ENCODE measurements around the gene LTBP4. TPM values are rescaled to one million over a fixed set of nuclear protein-coding genes. Genes with fewer than 3 reads are reported as not detected.

The LTBP4 gene
- total RNA-seq, 1 experiment from 2014 or later, result 26.5 TPM

DNA sequence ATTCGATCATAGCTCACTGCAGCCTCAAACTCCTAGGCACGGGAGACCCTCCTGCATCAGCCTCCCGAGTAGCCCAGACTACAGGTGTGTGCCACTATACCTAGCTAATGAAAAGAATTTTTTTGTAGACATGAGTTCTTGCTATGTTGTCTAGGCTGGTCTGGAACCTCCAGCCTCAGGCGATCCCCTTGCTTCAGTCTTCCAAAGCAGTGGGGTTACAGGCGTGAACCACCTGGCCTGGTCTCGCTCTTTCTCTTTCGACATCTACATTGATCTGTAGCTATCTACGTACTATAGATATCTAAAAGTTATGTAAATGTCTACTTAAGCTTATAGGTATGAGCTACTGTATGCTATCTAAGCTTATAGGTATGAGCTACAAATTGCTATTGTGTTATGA lies 56.9 kb downstream of the LTBP4 start:
- H3K36me3 ChIP-seq, result no peaks in the 10 kb centered on the region
- DNase-seq, result no peak
- no peaks in the 10 kb centered on the region for H3K9me3 ChIP-seq
- no peaks in the 10 kb centered on the region for H3K27me3 ChIP-seq
- no peak overlapping the region for H3K4me3 ChIP-seq

DNA sequence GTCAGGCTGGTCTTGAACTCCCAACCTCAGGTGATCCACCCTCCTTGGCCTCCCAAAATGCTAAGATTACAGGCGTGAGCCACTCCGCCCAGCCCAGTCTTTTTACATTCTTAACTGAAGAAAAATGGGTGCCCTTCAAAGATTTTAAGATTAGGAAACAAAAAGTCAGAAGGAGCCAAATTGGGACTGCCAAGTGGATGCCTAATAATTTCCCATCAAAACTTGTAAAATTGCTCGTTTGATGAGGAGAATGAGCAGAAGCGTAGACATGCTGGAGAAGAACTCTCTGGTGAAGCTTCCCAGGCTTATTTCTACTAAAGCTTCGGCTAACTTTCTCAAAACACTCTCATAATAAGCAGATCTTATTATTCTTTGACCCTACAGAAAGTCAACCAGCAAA lies 57.9 kb downstream of the LTBP4 start:
- no peaks in the 10 kb centered on the region for H3K27me3 ChIP-seq
- H3K36me3 ChIP-seq, result no peaks in the 10 kb centered on the region
- H3K4me3 ChIP-seq, result no peak overlapping the region
- no peak for DNase-seq
- no peaks in the 10 kb centered on the region for H3K9me3 ChIP-seq

DNA sequence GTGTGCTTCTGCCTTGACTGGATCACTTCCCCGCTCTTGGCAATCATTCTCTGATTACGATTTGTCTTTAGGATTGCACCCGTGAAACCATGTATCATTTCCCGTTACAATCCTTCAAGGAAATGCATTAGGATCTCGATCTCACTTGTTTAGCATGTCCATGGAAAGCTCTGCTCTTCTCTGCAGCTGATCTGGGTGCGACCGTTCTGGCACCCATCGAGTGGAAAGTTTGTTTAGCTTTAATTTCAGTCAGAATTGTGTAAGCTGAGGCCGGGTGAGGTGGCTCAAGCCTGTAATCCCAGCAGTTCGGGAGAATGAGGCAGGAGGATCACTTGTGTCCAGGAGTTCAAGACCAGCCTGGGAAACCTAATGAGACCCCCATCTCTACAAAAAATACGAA lies 58.4 kb downstream of the LTBP4 start:
- no peaks in the 10 kb centered on the region for H3K36me3 ChIP-seq
- H3K27me3 ChIP-seq, result no peaks in the 10 kb centered on the region
- H3K4me3 ChIP-seq, result no peak overlapping the region
- no peak for DNase-seq
- H3K9me3 ChIP-seq, result no peaks in the 10 kb centered on the region

DNA sequence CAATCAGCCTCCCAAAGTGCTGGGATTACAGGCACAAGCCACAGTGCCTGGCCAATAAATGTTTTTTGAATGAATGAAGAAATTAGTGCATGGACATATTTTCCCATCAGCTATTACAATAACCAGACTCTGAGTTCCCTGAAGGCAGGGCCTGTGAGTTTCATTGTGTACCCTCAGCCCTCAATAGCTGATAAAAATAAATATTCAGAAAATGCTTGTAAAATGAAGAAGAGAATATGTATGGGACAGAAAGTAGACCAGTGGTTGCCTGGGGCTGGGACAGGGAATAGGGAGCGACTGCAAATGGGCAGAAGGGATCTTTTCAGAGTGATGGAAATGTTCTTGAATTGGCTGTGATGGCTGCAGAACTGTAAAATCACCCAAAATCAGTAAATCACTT lies 60.4 kb downstream of the LTBP4 start:
- no peaks in the 10 kb centered on the region for H3K27me3 ChIP-seq
- H3K4me3 ChIP-seq, result no peak overlapping the region
- peaks cover under 1% of the 10 kb centered on the region for H3K36me3 ChIP-seq
- H3K9me3 ChIP-seq, result no peaks in the 10 kb centered on the region
- DNase-seq, result no peak

DNA sequence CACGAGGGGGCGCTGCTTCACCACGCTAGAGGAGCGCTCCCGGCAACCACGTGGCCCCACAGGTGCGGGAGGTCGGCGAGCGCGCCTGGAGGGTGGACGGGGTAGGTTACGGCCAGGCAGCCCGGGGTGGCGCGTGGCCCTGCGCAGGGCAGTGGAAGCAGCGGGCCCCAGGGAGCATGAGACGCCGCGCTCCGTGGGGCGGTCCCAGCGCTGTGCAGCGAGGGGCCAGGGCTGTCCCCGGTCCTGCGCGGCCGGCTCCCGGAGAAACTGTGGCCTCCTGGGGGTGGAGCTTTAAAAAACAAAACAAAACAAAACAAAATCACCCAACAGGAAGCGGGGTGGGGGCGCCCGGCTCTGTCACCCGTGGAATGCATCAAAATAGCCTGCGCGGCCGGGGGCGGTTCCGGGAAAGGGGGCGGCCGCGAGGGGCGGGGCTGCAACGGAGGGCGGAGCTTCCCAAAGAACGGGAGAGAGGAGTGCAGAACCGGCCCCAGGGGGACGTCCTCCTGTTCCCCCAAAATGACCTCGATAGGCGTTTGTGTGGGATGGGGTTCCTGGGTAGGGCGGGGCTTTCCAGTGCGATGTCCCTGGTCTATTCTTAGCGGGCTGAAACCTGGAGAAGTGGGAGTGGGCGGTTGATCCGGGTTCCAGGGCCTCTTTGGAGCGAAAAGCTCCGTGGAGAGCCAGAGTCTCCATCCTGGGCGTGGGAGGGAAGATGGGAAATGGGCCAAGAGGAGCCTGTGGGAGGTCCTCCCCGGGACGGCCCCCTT lies 61.9 kb downstream of the LTBP4 start:
- no peaks in the 10 kb centered on the region for H3K27me3 ChIP-seq
- peak overlapping the region; percentile 60 for H3K4me3 ChIP-seq
- H3K9me3 ChIP-seq, result no peaks in the 10 kb centered on the region
- peak; percentile 89 for DNase-seq
- H3K36me3 ChIP-seq, result peaks cover 16% of the 10 kb centered on the region

DNA sequence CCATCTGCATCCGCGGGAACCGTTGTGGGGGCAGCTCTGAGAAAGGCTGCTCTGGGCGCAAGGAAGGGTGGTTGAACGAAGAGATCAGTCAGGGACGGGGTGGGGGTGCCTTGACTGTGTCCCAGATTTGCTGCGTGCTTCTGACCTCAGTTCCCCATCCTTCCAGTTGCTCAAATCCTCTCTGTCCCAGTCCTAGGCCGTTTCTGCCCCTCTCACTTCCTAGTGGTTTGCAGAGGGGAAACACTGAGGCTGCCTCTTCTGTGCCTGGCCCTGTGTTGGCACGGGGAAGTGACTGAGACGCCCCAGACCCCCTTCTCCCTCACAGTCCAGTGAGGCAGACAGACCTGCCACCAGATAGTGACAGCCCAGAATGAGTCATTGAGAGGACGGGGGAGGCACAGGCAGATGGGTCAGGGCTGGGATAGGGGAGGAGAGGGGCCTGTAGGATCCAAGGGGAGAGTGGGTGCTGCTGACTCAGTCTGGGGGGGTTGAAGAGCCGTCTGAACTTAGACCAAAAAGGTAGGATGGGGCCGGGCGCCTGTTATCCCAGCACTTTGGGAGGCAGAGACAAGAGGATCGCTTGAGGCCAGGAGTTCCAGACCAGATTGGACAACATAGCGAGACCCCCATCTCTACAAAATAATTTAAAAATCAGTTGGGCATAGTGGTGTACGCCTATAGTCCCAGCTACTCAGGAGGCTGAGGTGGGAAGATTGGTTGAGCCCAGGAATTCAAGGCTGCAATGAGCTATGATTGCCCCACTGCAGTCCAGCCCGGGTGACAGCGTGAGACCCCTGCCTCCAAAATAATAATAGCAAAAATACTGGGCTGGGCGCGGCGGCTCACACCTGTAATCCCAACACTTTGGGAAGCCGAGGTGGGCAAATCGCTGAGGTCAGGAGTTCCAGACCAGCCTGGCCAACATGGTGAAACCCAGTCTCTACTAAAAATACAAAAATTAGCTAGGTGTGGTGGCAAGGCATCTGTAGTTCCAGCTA lies 62.8 kb downstream of the LTBP4 start:
- Histone ChIP-seq H3K27me3 (no peaks in the 10 kb centered on the region), H3K9me3 (no peaks in the 10 kb centered on the region), H3K4me3 (peak overlapping the region; percentile 60), H3K36me3 (peaks cover 25% of the 10 kb centered on the region)
- peak; percentile 49 for DNase-seq

DNA sequence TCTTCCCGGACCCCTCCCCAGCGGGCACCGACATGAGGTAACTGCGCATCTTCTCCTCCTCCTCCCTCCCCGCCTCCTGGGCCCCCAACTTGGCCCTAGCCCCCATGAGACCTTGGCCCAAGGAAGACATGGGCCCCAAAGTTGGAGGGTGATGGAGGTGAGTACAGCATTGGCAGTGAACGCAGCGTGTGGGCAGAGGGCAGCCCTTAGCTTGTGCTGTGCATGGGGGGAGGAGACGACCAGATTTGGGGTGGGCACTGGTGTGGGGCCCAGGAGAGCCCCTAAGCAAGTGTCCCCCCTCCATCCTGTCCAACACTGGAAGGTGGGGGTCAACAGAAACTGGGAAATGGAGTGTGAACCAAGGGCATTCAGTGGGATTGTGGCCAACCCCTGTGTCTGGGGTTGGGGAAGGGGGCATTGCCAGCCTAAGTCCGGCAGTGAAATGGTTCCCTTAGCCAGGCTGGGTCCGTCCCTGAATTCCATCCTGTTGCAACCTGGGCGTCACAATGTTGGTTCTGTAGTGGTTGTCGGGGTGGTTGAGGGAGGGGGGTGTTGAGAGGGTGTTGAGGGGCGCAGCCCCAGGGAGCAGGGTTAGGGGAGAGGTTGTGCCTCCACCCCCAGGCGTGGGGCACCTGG lies 65.8 kb downstream of the LTBP4 start:
- no peaks in the 10 kb centered on the region for H3K27me3 ChIP-seq
- H3K36me3 ChIP-seq, result peaks cover 54% of the 10 kb centered on the region
- no peak overlapping the region for H3K4me3 ChIP-seq
- no peaks in the 10 kb centered on the region; the same call in 1 of the 2 replicates for H3K9me3 ChIP-seq
- no peak for DNase-seq

DNA sequence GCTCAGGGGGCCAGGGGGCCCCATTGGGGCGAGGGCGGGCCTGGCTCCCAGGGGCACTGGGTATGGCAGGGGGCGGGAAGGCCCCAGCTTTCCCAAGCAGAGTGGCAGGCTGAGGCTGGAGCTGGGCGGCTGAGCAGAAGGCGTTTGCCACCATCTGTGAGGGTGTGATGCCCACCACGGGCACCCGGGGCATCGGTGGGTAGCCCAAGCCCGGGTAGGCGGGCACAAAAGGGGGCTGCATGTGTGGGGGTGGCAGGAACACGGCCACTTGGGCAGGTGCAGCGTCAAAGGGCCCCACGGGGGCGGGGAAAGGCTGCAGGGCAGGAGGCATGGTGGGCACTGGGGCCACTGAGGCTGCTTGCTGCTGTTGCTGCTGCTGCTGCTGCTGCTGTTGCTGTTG lies 66.4 kb downstream of the LTBP4 start:
- DNase-seq, result no peak
- Histone ChIP-seq H3K36me3 (peaks cover 61% of the 10 kb centered on the region), H3K27me3 (no peaks in the 10 kb centered on the region), H3K4me3 (no peak overlapping the region), H3K9me3 (no peaks in the 10 kb centered on the region; the same call in 1 of the 2 replicates)

DNA sequence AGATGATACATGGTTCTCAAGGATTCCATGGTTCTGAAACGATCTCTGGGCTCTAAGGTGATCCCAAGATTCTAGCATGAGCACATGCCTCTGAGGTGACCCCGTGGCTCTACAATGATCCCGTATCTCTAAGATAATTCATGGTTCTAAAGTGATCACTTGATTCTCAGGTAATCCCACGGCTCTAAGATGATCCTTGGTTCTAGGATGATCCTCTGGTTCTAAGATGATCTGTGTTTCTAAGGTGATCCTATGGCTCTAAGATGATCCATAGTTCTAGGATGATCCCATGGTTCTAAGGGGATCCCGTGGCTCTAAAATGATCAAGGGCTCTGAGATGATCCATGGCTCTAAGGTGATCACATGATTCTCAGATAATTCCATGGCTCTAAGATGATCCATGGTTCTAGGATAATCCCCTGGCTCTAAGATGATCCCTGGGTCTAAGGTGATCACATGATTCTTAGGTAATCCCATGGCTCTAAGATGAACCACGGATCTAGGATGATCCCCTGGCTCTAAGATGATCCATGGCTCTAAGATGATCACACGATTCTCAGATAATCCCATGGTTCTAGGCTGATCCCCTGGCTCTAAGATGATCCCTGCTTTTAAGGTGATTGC lies 67.9 kb downstream of the LTBP4 start:
- Histone ChIP-seq H3K4me3 (no peak overlapping the region), H3K36me3 (peaks cover 76% of the 10 kb centered on the region), H3K27me3 (no peaks in the 10 kb centered on the region), H3K9me3 (no peaks in the 10 kb centered on the region; the same call in 1 of the 2 replicates)
- DNase-seq, result no peak

DNA sequence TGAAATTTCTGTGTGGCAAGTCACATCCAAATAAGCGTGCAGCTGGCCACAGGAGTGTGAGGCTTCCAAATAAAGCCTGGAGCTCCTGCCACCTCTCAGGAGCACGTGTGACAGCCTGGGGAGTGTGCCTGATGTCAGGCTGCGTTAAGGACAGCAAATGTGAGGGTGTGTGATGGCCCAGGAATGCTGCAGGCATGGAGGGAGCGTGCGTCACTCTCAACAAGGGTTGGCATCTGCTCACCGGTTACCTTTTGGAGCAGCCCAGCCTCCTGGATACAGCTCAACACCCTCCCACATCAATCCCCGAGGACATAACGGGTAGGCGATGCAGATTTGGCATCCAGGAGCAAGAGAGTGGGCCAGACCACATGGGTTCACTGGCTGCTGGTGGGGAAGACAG lies 70.2 kb downstream of the LTBP4 start:
- Histone ChIP-seq H3K9me3 (no peaks in the 10 kb centered on the region; the same call in 1 of the 2 replicates), H3K4me3 (no peak overlapping the region), H3K27me3 (no peaks in the 10 kb centered on the region), H3K36me3 (peaks cover 86% of the 10 kb centered on the region)
- DNase-seq, result no peak

DNA sequence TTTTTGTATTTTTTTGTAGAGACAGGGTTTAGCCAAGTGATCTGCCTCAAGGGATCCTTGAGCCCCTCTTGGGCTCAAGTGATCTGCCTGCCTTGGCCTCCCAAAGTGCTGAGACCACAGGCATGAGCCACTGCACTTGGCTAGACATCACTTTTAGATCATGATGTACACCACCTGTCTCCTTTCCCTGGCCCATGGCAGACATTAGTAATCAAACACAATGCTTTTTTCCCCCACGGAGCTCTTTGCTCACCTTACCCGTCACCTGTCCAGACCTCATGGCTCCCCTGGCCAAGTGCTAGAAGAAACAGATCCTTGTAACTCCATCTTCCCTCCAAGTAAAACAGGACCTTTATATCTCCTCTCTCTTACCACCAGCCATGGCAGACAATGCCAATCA lies 70.9 kb downstream of the LTBP4 start:
- no peak for DNase-seq
- peaks cover 85% of the 10 kb centered on the region for H3K36me3 ChIP-seq

DNA sequence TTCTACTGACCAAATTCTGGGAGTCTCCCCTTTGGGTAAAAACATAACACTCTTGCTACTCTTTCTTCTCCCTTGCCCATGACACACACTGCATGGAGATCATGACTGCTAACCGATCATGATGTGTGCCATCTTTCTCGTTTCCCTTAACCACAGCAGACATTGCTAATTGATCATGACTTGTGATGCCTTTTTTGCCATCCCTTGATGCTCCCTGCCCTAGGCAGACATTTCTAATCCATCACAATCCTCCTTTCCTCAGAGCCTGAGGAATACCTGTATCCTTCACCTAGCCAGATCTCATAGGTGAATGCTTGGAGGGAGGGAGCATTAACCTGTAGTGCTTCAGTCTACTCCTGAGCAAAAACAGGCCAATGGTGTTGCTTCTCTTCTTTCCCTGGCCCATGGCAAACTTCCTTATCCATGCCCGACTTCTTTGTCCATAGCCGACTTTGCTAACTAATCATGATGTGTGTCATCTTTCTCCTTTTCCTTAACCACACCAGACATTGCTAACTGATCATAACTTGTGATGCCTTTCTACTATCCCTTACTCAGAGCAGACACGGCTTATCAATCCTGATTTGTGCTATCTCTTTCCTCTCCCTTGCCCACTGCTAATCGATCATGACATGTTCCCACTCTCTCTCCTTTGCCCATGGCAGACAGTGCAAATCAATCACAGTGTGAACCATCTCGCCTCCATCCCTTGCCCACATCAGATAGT lies 71.6 kb downstream of the LTBP4 start:
- Histone ChIP-seq H3K36me3 (peaks cover 85% of the 10 kb centered on the region), H3K9me3 (no peaks in the 10 kb centered on the region; the same call in 1 of the 2 replicates), H3K27me3 (no peaks in the 10 kb centered on the region), H3K4me3 (no peak overlapping the region)
- DNase-seq, result no peak

More for the DNA sequence above, 70.9 kb downstream of the LTBP4 start:
- H3K9me3 ChIP-seq, result no peaks in the 10 kb centered on the region; the same call in 1 of the 2 replicates
- H3K4me3 ChIP-seq, result no peak overlapping the region
- no peaks in the 10 kb centered on the region for H3K27me3 ChIP-seq

DNA sequence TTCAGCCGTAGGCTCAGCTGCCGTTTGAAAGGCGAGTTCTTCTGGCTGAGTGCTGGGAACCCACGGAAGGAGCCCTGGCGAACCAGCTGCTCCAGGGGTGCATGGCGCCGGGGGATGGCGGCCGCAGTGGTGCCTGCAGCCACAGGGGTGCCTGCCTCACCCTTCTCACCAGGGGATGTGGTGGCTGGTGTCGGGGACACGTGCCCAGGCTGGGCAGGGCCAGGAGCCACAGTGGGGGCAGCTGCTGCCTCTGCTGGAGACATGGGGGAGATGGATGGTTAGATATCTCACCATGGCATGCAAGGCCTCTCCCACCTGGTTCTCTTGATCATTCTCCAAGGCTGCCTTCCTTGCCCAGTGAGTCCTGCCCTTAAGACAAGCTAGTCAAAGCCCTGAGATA lies 72.2 kb downstream of the LTBP4 start:
- Histone ChIP-seq H3K4me3 (no peak overlapping the region), H3K9me3 (no peaks in the 10 kb centered on the region; the same call in 1 of the 2 replicates), H3K27me3 (no peaks in the 10 kb centered on the region), H3K36me3 (peaks cover 85% of the 10 kb centered on the region)
- no peak for DNase-seq

DNA sequence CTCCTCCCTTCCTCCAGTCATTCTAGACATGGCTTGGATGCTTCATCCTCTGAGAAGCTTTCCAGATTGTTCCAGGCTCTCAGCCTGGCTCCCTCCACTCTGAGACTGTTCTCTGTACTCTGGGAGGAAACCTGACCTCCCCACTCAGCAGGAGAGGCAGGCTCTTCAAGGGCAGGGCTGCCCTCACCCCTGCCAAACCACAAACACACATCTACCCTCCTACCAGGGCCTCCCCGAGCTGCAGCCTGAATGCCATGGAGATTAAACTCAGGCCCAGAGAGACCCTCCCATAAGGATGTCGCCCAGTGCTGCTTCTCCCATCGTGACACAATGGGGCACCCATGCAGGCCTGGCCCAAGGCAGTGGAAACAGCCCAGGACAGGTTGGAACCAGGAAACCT lies 73.1 kb downstream of the LTBP4 start:
- DNase-seq, result no peak
- Histone ChIP-seq H3K9me3 (no peaks in the 10 kb centered on the region; the same call in 1 of the 2 replicates), H3K36me3 (peaks cover 85% of the 10 kb centered on the region), H3K27me3 (no peaks in the 10 kb centered on the region), H3K4me3 (no peak overlapping the region)

DNA sequence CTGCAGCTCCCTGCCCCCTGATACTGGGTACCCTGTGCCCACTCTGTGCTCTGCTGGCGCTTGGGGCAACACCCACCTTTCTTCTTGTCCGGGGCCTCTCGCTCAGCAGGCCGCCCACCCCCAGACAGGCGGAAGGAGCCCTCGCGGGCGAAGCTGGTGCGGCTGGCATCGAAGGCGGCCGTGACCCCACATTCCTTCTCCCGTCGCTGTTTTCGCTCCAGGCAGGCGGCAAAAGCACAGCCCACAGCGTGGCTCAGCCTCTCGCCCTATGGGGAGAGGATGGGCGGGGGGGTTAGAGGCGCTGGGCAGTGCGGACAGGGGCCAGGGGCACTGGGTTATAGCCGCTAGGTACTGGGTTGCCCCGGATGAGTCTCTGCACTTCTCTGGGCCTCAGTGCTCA lies 76.0 kb downstream of the LTBP4 start:
- Histone ChIP-seq H3K4me3 (no peak overlapping the region), H3K9me3 (no peaks in the 10 kb centered on the region), H3K27me3 (no peaks in the 10 kb centered on the region), H3K36me3 (peaks cover 84% of the 10 kb centered on the region)
- DNase-seq, result no peak

All from MG63 (cell line).